GM04503 (cell line): ENCODE results near the gene TMEM135.
"Not testable (repeated sequence)": the region's sequence is repeated elsewhere in the genome, so short reads cannot be mapped to it uniquely, and the experiment has no call there.

Experiments used
- DNase-seq: peaks from one replicate; pipeline ENCODE4 v3.0.0-alpha.2; 2012; ENCODE audit warnings: low read depth

TMEM135 gene

DNA sequence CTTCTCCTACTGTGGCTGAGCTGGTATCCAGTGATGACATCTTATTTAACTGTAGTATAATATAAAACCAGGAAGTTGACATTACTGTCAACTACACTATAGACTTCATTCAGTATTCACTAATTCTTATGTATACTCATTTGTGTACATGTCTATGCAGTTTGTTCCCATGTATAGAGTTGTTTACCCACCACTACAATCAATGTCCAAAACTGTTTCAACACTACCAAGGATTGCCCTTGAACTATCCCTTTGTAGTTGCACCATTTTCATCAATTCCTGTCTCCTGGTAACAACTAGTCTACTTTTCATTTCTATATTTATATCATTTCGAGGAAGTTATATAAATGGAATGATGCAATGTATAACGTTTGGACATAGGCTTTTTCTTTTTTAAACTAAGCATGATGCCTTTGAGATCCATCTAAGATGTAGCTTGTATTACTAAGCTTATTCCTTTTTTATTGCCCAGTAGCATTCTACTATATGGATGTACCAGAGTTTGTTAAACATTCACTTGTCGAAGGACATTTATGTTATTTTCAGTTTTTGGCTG lies 39.2 kb downstream of the TMEM135 start:
- DNase-seq = no peak

GRCh38 chr11:87081358-87081757 lies 43.6 kb downstream of the TMEM135 start:
- no peak for DNase-seq

DNA sequence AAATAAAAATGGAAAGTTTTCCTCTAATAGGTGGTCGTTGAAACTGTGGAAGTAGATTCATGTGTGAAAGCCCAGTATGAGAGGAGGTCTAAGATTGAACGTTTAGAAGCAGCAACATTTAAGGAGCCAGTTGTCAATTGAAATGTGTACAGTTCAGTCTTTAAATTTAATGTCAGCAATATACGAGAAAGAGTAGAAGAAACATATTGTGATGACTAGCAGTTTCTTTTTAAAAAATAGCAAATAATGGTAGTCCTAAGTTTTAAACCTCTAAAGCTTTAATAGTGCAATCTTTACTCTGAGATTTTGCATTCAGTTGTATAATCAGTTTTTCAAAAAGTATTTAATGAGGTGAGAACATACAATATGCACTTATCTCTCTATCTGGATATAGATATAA lies 44.9 kb downstream of the TMEM135 start:
- no peak for DNase-seq

DNA sequence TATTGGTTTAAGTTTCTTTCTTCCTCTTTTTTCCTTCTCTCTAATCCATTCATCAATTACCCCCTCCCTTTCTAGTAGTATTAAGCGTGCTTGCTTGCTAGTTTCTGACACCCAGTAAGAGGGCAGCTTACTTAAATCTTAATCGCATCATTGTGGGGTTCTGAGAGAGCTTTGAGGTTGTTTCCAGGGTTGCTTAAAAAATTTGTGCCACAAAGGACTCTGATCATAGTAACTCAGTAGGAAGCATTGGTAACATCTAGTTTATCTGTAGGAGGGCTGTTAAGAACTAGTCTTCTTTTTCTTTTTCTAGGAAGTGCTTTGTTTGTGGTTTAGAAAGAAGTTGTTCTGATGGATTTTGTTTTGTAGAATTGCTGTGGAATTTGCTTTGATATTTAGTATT lies 45.3 kb downstream of the TMEM135 start:
- no peak for DNase-seq

GRCh38 chr11:87092159-87092558 lies 54.4 kb downstream of the TMEM135 start:
- no peak for DNase-seq

- no peak for DNase-seq
These were observed 54.8 kb downstream of the TMEM135 start for GRCh38 chr11:87092567-87092966.

- DNase-seq = no peak
These were observed 59.8 kb downstream of the TMEM135 start for GRCh38 chr11:87097582-87097981.

DNA sequence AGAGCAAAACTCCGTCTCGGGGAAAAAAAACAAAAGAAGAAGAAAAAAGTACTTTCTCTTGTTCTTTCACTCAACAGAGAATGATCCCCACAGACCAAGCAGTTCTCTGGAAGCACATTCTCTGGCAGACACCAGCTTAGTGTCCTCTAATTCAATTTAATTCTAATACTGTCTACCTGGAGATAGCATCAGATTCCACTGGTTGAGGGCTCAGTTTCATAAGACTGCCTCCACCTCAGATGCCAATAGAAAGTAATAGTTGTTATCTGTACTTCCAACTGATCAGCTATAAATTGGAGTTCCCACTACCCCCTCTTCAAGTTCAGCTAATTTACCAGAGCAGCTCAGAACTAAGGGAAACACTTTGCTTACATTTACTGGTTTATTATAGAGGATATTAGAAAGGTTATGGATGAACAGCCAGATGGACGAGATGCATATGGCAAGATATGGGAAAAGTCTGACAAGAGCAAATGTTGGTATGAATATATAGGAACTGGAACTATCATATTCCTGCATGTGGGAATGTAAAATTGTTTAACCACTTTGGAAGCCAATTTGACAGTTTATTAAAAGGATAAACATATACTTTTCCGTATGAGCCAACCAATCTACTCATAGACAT lies 64.3 kb downstream of the TMEM135 start:
- DNase-seq = no peak

- not testable (repeated sequence) for DNase-seq
These were observed 68.1 kb downstream of the TMEM135 start for GRCh38 chr11:87105826-87106225.

- DNase-seq = not testable (repeated sequence)
These were observed 69.6 kb downstream of the TMEM135 start for GRCh38 chr11:87107379-87107778.

DNA sequence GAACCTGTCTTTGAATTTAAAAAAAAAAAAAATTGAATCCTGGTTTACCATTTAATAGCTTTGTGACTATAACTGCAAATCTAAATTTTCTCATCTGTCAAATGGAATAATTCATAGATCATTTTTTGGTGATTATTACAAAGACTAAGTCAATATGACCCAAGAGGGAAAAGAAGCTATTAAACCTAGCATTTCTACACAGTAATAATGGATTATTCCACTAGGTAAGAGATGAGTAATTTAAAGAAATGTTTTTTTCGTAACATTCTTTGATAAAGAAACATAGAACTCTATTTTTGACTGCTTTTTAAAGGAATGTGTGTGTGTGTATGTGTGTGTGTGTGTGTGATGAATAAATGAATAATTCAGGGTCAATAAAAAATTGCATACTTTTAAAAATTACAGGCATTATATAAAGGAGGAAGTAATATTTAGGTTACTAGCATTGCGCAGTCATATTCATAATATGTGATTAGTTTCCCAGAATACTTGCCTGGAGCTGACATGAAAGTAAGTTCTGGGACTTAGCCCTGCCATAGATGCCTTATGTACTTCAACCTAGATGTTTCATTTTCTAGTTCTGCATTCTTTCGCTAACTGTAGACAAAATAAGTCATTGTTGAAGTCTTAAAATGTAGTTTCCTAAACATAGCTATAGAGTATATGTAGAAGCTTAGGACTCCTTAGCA lies 72.9 kb downstream of the TMEM135 start:
- DNase-seq = no peak

DNA sequence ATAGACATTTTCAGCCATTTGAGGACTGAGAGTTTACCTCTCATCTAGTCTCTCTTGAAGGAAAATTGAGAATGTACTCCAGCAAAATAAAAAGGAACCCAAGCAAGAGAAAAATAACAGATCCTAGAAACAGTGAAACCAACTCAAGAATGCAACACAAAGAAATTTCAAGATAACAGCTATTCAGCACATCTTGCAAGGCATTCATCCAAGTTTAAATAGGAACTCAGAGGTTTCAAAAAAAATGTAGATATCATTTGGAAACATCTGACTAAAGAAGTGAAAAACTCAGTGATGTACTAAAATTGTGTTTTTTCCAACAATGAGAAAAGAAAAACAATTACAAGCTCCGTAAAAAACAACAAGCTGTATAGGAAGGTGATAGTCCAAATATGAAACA lies 76.4 kb downstream of the TMEM135 start:
- DNase-seq = no peak

DNA sequence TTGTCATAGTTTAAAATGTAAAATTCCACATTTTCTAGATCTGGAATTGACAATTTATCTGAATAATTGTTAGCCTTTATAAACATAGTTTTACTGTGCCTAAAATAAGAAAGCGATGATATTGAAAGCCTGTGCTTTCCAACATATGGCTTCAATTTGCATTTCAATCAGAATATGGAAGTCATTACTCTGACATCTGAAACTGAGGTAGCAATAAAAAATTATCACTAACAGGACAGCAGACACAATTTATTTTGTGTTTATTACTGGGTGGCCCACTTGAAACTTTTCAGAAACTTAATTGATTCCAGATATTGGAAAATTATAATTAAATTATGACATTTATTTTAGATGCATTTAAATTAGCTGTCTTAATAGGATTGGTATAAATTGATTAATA lies 78.5 kb downstream of the TMEM135 start:
- DNase-seq = no peak

- DNase-seq = no peak
These were observed 83.2 kb downstream of the TMEM135 start for GRCh38 chr11:87120937-87121336.

- DNase-seq = no peak
These were observed 85.1 kb downstream of the TMEM135 start for GRCh38 chr11:87122852-87123251.

- DNase-seq = no peak
These were observed 87.5 kb downstream of the TMEM135 start for GRCh38 chr11:87125257-87125656.

- no peak for DNase-seq
These were observed 89.4 kb downstream of the TMEM135 start for GRCh38 chr11:87127101-87127500.

- DNase-seq = no peak
These were observed 90.6 kb downstream of the TMEM135 start for GRCh38 chr11:87128372-87128771.

DNA sequence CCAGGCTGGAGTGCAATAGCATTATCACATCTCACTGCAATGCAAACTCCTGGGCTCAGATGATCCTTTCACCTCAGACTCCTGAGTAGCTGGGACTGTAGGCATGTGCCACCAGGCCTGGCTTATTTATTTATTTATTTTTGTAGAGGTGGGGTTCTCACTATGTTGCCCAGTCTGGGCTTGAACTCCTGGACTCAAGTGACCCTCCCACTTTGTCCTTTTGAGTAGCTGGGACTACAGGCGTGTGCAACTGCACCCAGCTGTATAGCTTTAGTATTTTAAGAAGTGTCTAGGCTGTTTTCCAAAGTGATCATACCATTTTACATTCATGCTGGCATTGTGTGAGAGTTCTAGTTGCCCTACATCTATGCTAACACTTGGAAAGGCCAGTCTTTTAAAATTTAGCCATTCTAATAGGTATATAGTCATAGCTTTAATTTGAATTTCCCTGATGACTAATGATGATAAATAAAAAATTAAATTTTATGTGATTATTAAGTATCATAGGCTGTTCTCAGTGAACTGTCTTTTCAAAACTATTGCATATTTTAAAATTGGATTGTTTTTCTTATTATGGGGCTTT lies 96.9 kb downstream of the TMEM135 start:
- DNase-seq = no peak

GRCh38 chr11:87136236-87136635 lies 98.5 kb downstream of the TMEM135 start:
- DNase-seq = no peak

DNA sequence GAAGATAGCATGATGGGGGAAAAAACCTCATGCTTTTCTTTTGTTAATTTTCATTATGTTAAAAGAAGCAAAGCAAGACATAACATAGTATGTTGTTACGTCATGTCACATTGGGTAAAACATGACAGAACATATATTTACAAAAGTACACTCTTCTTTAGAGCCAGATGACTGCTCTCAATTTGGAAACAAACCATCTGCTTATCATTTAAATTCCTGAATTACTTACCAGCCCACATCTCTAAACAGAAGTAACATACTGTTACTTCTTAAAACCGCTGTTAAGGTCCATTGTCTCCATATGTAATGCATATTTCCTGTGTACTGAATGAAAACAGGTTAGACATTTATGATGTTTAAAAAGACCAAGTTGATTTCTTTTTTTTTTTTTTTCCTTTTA lies 100.0 kb downstream of the TMEM135 start:
- DNase-seq = no peak

DNA sequence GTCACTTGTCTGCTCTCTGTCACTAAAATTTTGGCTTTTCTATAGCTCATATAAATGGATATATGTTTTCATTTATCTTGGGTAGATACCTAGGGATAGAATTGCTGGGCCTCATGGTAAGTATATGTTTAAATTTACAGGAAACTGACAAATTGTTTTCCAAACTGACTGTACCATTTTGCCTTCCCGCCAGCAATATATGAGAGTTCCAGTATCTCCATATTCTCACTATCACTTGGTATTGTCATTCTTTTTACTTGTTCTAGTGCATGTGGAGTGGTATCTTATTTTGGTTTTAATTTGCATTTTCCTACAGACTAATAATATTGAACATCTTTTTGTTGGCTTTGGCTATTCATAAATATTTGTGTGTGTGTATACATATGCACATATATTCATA lies 101.7 kb downstream of the TMEM135 start:
- DNase-seq = no peak

GRCh38 chr11:87141322-87141721 lies 103.6 kb downstream of the TMEM135 start:
- no peak for DNase-seq
